GM12873 (cell line): ENCODE data around the gene POLR3E.

Experiments
- CTCF ChIP-seq: IDR thresholded peaks from 2 replicates; pipeline ENCODE4 v1.5.1; 2012; ENCODE audit warnings: low read depth, mild to moderate bottlenecking, moderate library complexity, low read length, control low read depth; ENCODE audit not compliant: insufficient read depth; ENCODE audit errors: missing control alignments

POLR3E gene

GRCh38 chr16:22292320-22292719 lies 4.9 kb upstream of the POLR3E start:
- TF ChIP-seq CTCF = no peak

- TF ChIP-seq CTCF = no peak
Measured at GRCh38 chr16:22293137-22294106, 3.8 kb upstream of the POLR3E start.

- no peak for TF ChIP-seq CTCF
Measured at GRCh38 chr16:22296225-22297113, 740 bp upstream of the POLR3E start.

GRCh38 chr16:22297871-22298733 lies 893 bp downstream of the POLR3E start:
- no peak for TF ChIP-seq CTCF

GRCh38 chr16:22299036-22299435 lies 1.8 kb downstream of the POLR3E start:
- TF ChIP-seq CTCF = no peak

GRCh38 chr16:22300427-22301071 lies 3.3 kb downstream of the POLR3E start:
- TF ChIP-seq CTCF = peak; percentile 75
